Trophoblast cell (in vitro differentiated cells and primary cell): ENCODE measurements around the gene KLK1.

Experiments used
- DNase-seq, 2 donors: peaks; one replicate each; pipeline ENCODE4 v3.0.0-alpha.2; 2016
- H2AFZ ChIP-seq: 2 replicates; pipeline ENCODE4 v1.6.1; 2013; ENCODE audit warnings: low read length, moderate library complexity, mild to moderate bottlenecking; ENCODE audit not compliant: insufficient read depth, poor library complexity
- H2AK5ac ChIP-seq: 2 replicates; pipeline ENCODE4 v1.6.1; 2013; ENCODE audit warnings: mild to moderate bottlenecking, low read length
- H2BK120ac ChIP-seq: 2 replicates; pipeline ENCODE4 v1.6.1; 2013; ENCODE audit warnings: low read length, mild to moderate bottlenecking, moderate library complexity; ENCODE audit not compliant: insufficient read depth, poor library complexity
- H2BK12ac ChIP-seq: 2 replicates; pipeline ENCODE4 v1.6.1; 2013; ENCODE audit warnings: mild to moderate bottlenecking, low read length, moderate library complexity
- H2BK5ac ChIP-seq: 2 replicates; pipeline ENCODE4 v1.6.1; 2013; ENCODE audit warnings: low read length, low read depth, moderate library complexity, mild to moderate bottlenecking; ENCODE audit not compliant: poor library complexity
- H3K14ac ChIP-seq: 2 replicates; pipeline ENCODE4 v1.6.1; 2013; ENCODE audit warnings: mild to moderate bottlenecking, low read length
- H3K18ac ChIP-seq: 2 replicates; pipeline ENCODE4 v1.6.1; 2013; ENCODE audit warnings: mild to moderate bottlenecking, low read length
- H3K23ac ChIP-seq: 2 replicates; pipeline ENCODE4 v1.6.1; 2013; ENCODE audit warnings: low read length
- H3K27ac ChIP-seq: 2 replicates; pipeline ENCODE4 v1.5.1; 2013; ENCODE audit warnings: low read depth, mild to moderate bottlenecking, inconsistent platforms, low read length, moderate library complexity
- H3K27me3 ChIP-seq: 2 replicates; pipeline ENCODE4 v1.6.1; 2013; ENCODE audit warnings: inconsistent platforms, mild to moderate bottlenecking, low read length, moderate library complexity; ENCODE audit not compliant: insufficient read depth
- H3K36me3 ChIP-seq, 2 experiments: 1 replicate in 1 of 2; 2 replicates in 1 of 2; pipeline ENCODE4 v1.6.1; 2013; ENCODE audit warnings: low read length in 2 of 2, mild to moderate bottlenecking in 2 of 2, moderate library complexity in 1 of 2; ENCODE audit not compliant: insufficient read depth in 2 of 2, control insufficient read depth in 1 of 2
- H3K4ac ChIP-seq: 2 replicates; pipeline ENCODE4 v1.6.1; 2013; ENCODE audit warnings: low read depth, mild to moderate bottlenecking, low read length, moderate library complexity
- H3K4me1 ChIP-seq, 2 experiments: 1 replicate in 1 of 2; 2 replicates in 1 of 2; pipeline ENCODE4 v1.6.1; 2013; ENCODE audit warnings: low read length in 2 of 2, mild to moderate bottlenecking in 2 of 2, moderate library complexity in 1 of 2; ENCODE audit not compliant: insufficient read depth in 2 of 2, control insufficient read depth in 1 of 2
- H3K4me2 ChIP-seq: 2 replicates; pipeline ENCODE4 v1.6.1; 2013; ENCODE audit warnings: inconsistent platforms, mild to moderate bottlenecking, low read length, moderate library complexity
- H3K4me3 ChIP-seq: 2 replicates; pipeline ENCODE4 v1.5.1; 2013; ENCODE audit warnings: mild to moderate bottlenecking, low read depth, low read length, inconsistent platforms
- H3K79me1 ChIP-seq: one replicate; pipeline ENCODE4 v1.6.1; 2013; ENCODE audit warnings: low read length
- H3K79me2 ChIP-seq: 2 replicates; pipeline ENCODE4 v1.6.1; 2013; ENCODE audit warnings: low read length, mild to moderate bottlenecking; ENCODE audit not compliant: control insufficient read depth, insufficient read depth, poor library complexity
- H3K9ac ChIP-seq: 2 replicates; pipeline ENCODE4 v1.6.1; 2013; ENCODE audit warnings: mild to moderate bottlenecking, low read length
- H3K9me3 ChIP-seq: 2 replicates; pipeline ENCODE4 v1.6.1; 2013; ENCODE audit warnings: low read depth, mild to moderate bottlenecking, control low read depth, inconsistent platforms, low read length; ENCODE audit not compliant: insufficient read depth
- H4K12ac ChIP-seq: 2 replicates; pipeline ENCODE4 v1.6.1; 2013; ENCODE audit warnings: low read depth, mild to moderate bottlenecking, low read length, moderate library complexity
- H4K8ac ChIP-seq: 2 replicates; pipeline ENCODE4 v1.6.1; 2013; ENCODE audit warnings: low read depth, mild to moderate bottlenecking, low read length, moderate library complexity
- H4K91ac ChIP-seq: one replicate; pipeline ENCODE4 v1.6.1; 2013; ENCODE audit warnings: low read depth, mild to moderate bottlenecking, low read length, moderate library complexity
- WGBS: extraction: QIAGEN DNeasy Blood & Tissue Kit; methylation state at CpG from one replicate; pipeline ENCODE4 v1.1.7; 2013; ENCODE audit warnings: missing lambda C conversion rate; ENCODE audit not compliant: insufficient read length, insufficient coverage; ENCODE audit errors: extremely low coverage; 5-methylcytosine and 5-hydroxymethylcytosine counted together

KLK1 gene

DNA sequence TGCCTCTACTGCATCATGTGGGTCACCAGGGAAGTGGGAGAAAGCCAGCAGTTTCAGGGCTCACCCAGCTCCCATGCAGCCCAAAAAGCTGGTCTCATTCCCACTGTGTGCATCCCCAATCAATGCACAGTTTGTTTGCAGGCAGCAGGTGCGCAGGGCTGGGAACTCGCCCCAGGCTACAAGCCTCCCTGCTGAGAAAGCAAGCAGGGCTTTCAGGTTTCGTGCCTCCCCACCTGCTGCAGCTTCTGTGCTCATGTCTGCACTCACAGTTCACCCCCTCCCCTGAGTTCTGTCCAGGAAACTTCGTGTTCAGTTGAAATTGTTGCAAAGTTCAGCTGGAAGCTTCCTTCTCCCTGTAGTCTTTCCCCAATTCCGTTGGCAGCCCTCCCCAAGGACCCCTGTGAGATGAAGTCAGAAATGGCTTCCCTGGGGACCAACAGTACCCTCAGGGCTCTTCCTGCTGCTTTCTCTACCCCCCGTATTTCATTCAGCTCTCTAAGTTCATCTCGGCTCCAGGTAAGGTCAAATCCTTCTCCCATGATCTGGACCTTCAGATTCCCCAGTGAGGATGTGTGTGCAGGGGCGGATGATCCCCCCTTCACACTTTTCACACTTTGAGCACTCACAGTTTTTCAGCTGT, 20.8 kb upstream of the KLK1 start:
- Histone ChIP-seq H3K9me3 (peaks cover 7% of the 10 kb centered on the region), H3K36me3 (no peaks in the 10 kb centered on the region), H2BK5ac (no peak overlapping the region), H3K27me3 (no peaks in the 10 kb centered on the region), H2AFZ (no peak overlapping the region), H3K4ac (no peak overlapping the region), H3K9ac (no peak overlapping the region), H3K18ac (no peak overlapping the region), H3K14ac (no peak overlapping the region), H3K79me1 (no peaks in the 10 kb centered on the region), H4K12ac (no peak overlapping the region), H3K23ac (no peak overlapping the region), H3K27ac (no peak overlapping the region), H3K4me1 (no peaks in the 10 kb centered on the region), H2BK120ac (no peak overlapping the region), H4K91ac (no peak overlapping the region), H3K4me3 (no peak overlapping the region), H3K4me2 (no peak overlapping the region), H3K79me2 (no peaks in the 10 kb centered on the region), H4K8ac (no peak overlapping the region), H2BK12ac (no peak overlapping the region), H2AK5ac (no peak overlapping the region)
- WGBS = no CpG with 5 or more reads among the region's 8 CpGs
- no peak for DNase-seq

DNA sequence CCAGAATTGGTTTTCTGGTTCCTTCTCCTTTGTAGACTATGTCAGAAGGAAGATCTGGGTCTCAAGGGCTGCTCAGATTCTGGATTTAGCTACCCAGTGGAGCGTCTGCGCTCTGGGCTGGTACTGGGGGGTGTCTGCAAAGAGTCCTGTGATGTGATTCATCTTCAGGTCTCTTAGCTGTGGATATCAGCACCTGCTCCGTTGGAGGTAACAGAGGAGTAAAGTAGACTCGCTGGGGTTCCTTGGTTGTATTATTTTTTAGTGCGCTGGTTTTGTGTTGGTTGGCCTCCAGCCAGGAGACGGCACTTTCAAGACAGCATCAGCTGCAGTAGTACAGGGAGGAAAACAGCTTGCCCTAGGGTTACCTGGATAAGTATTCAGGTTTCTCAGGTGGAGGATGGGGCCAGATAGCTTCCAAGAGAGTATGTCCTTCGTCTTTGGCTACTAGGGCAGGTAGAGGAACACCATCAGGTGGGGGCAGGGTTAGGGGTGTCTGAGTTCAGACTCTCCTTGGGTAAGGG, 20.2 kb upstream of the KLK1 start:
- Histone ChIP-seq H3K23ac (no peak overlapping the region), H3K36me3 (no peaks in the 10 kb centered on the region), H4K8ac (no peak overlapping the region), H3K14ac (no peak overlapping the region), H3K4me2 (no peak overlapping the region), H3K9ac (no peak overlapping the region), H2BK120ac (no peak overlapping the region), H2AK5ac (no peak overlapping the region), H3K18ac (no peak overlapping the region), H4K12ac (no peak overlapping the region), H3K27ac (no peak overlapping the region), H3K79me2 (no peaks in the 10 kb centered on the region), H3K27me3 (no peaks in the 10 kb centered on the region), H4K91ac (no peak overlapping the region), H3K4ac (no peak overlapping the region), H2AFZ (no peak overlapping the region), H3K4me1 (no peaks in the 10 kb centered on the region), H3K4me3 (no peak overlapping the region), H2BK12ac (no peak overlapping the region), H3K9me3 (peaks cover 7% of the 10 kb centered on the region), H2BK5ac (no peak overlapping the region), H3K79me1 (no peaks in the 10 kb centered on the region)
- no peak for DNase-seq
- no CpG with 5 or more reads among the region's 7 CpGs for WGBS

DNA sequence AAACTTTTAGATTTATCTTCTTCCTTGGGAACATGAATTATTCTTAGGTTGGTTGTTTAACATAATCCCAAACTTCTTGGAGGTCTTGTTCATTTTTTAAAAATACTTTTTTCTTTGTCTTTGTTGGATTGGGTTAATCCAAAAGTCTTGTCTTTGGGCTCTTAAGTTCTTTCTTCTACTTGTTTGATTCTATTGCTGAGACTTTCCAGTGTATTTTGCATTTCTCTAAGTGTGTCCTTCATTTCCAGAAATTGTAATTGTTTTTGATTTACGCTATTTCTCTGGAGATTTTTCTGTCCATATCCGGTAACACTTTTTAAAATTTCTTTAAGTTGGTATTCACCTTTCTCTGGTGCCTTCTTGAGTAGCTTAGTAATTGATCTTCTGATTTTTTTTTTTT, 19.6 kb upstream of the KLK1 start:
- Histone ChIP-seq H4K12ac (no peak overlapping the region), H2BK120ac (no peak overlapping the region), H3K27ac (no peak overlapping the region), H3K36me3 (no peaks in the 10 kb centered on the region), H3K4me3 (no peak overlapping the region), H2AK5ac (no peak overlapping the region), H3K9ac (no peak overlapping the region), H3K18ac (no peak overlapping the region), H3K4me1 (no peaks in the 10 kb centered on the region), H3K4me2 (no peak overlapping the region), H3K23ac (no peak overlapping the region), H3K14ac (no peak overlapping the region), H4K91ac (no peak overlapping the region), H3K27me3 (no peaks in the 10 kb centered on the region), H2AFZ (no peak overlapping the region), H3K4ac (no peak overlapping the region), H3K9me3 (peaks cover 7% of the 10 kb centered on the region), H2BK5ac (no peak overlapping the region), H3K79me2 (no peaks in the 10 kb centered on the region), H2BK12ac (no peak overlapping the region), H4K8ac (no peak overlapping the region), H3K79me1 (no peaks in the 10 kb centered on the region)
- no CpG with 5 or more reads among the region's 2 CpGs for WGBS
- DNase-seq = no peak

DNA sequence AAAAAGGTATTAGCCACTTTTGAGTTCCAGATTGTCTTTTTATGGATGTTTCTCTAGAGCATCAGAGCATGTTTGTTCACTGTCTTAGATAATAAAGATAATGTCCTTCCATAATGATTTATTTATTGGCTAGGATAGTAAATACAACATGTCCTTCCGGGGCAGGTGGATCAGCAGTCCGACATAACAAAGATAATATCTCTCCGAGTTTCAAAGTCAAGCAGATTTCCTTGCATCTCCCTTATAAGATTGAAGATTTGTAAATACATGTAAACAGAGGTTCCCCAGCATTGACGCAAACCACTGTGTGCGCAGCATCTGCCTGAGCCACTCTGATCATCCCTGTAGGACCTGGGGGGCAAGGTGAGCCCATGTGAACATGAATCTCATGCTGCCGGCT, 18.5 kb upstream of the KLK1 start:
- Histone ChIP-seq H3K9me3 (peaks cover 7% of the 10 kb centered on the region), H3K18ac (no peak overlapping the region), H3K4me1 (no peaks in the 10 kb centered on the region), H3K4ac (no peak overlapping the region), H2BK5ac (no peak overlapping the region), H3K27me3 (no peaks in the 10 kb centered on the region), H3K9ac (no peak overlapping the region), H3K79me1 (no peaks in the 10 kb centered on the region), H3K14ac (no peak overlapping the region), H4K8ac (no peak overlapping the region), H3K23ac (no peak overlapping the region), H3K4me3 (no peak overlapping the region), H3K27ac (no peak overlapping the region), H2BK120ac (no peak overlapping the region), H4K12ac (no peak overlapping the region), H2BK12ac (no peak overlapping the region), H3K36me3 (no peaks in the 10 kb centered on the region), H3K4me2 (no peak overlapping the region), H2AK5ac (no peak overlapping the region), H4K91ac (no peak overlapping the region), H2AFZ (no peak overlapping the region), H3K79me2 (no peaks in the 10 kb centered on the region)
- DNase-seq = no peak
- WGBS = no CpG with 5 or more reads among the region's 6 CpGs
